GM23338 (cell line): ENCODE measurements around the gene UNC93A. TPM values are rescaled to one million over a fixed set of nuclear protein-coding genes. Genes with fewer than 3 reads are reported as not detected.

ENCODE experiments used
- ATAC-seq: fragments of 200-7000 bp; cut with Tn5 transposase; 3 replicates; pipeline ENCODE4 v1.9.1; 2020
- DNase-seq: peaks from one replicate; pipeline ENCODE4 v3.0.0-alpha.2; 2015; ENCODE audit warnings: low spot score
- H2AFZ ChIP-seq: fragments of 200-600 bp; sonication (generic); 2 replicates; pipeline ENCODE4 v1.8.0; 2016; ENCODE audit warnings: antibody characterized with exemption, mild to moderate bottlenecking, moderate library complexity
- H3F3A ChIP-seq: fragments of 200-600 bp; sonication (generic); replicated peaks from 2 replicates; pipeline ENCODE4 v1.8.0; 2017; ENCODE audit warnings: antibody characterized with exemption, mixed run types, low read depth
- H3K27ac ChIP-seq: fragments of 200-600 bp; sonication (generic); 2 replicates; pipeline ENCODE4 v1.6.1; 2016; ENCODE audit warnings: low read depth
- H3K27me3 ChIP-seq: fragments of 200-600 bp; sonication (generic); 2 replicates; pipeline ENCODE4 v1.8.0; 2016; ENCODE audit warnings: mild to moderate bottlenecking, mixed run types, moderate library complexity; ENCODE audit not compliant: insufficient read depth
- H3K36me3 ChIP-seq: fragments of 200-600 bp; sonication (generic); 2 replicates; pipeline ENCODE4 v1.8.0; 2016; ENCODE audit warnings: mild to moderate bottlenecking; ENCODE audit not compliant: insufficient read depth
- H3K4me1 ChIP-seq: fragments of 200-600 bp; sonication (generic); 2 replicates; pipeline ENCODE4 v1.8.0; 2016; ENCODE audit warnings: mild to moderate bottlenecking, moderate library complexity; ENCODE audit not compliant: insufficient read depth
- H3K4me2 ChIP-seq: fragments of 200-600 bp; sonication (generic); 2 replicates; pipeline ENCODE4 v1.7.1; 2017; ENCODE audit warnings: mixed run types
- H3K4me3 ChIP-seq: fragments of 200-600 bp; sonication (generic); 2 replicates; pipeline ENCODE4 v1.6.1; 2016; ENCODE audit warnings: mixed run types
- H3K79me2 ChIP-seq: fragments of 200-600 bp; sonication (generic); replicated peaks from 2 replicates; pipeline ENCODE4 v1.8.0; 2017; ENCODE audit warnings: mild to moderate bottlenecking; ENCODE audit not compliant: insufficient read depth
- H3K9me2 ChIP-seq: fragments of 200-600 bp; sonication (generic); 2 replicates; pipeline ENCODE4 v1.8.0; 2017; ENCODE audit not compliant: insufficient read depth
- H4K20me1 ChIP-seq: fragments of 200-600 bp; sonication (generic); replicated peaks from 2 replicates; pipeline ENCODE4 v1.8.0; 2017; ENCODE audit warnings: mild to moderate bottlenecking; ENCODE audit not compliant: insufficient read depth
- H3K27ac Mint-ChIP-seq: 2 replicates; pipeline ENCODE4 v1.8.0; 2020; ENCODE audit warnings: inconsistent platforms, mild to moderate bottlenecking, moderate library complexity, mixed read lengths
- H3K27me3 Mint-ChIP-seq: 3 replicates; pipeline ENCODE4 v1.8.0; 2022; ENCODE audit warnings: low read depth, mild to moderate bottlenecking, moderate library complexity, mixed read lengths, inconsistent platforms; ENCODE audit not compliant: insufficient read depth, poor library complexity
- H3K36me3 Mint-ChIP-seq: 3 replicates; pipeline ENCODE4 v1.8.0; 2021; ENCODE audit warnings: low read depth, mild to moderate bottlenecking, inconsistent platforms, moderate library complexity, mixed read lengths
- H3K4me1 Mint-ChIP-seq: 3 replicates; pipeline ENCODE4 v1.8.0; 2020; ENCODE audit warnings: mild to moderate bottlenecking, inconsistent platforms, mixed read lengths
- H3K4me3 Mint-ChIP-seq: 3 replicates; pipeline ENCODE4 v1.8.0; 2021; ENCODE audit warnings: moderate library complexity, mild to moderate bottlenecking, inconsistent platforms, mixed read lengths
- H3K9me3 Mint-ChIP-seq: 3 replicates; pipeline ENCODE4 v1.8.0; 2020; ENCODE audit warnings: moderate library complexity, mild to moderate bottlenecking, inconsistent platforms, mixed read lengths
- CREB1 ChIP-seq: fragments of 250-450 bp; sonication (Bioruptor Pico); IDR thresholded peaks from 2 replicates; pipeline ENCODE4 v1.5.0; 2020; ENCODE audit warnings: low read depth, mild to moderate bottlenecking, moderate library complexity
- CTCF ChIP-seq, 2 experiments: fragments of 200-600 bp in 1 of 2; sonication (generic) in 1 of 2; conservative IDR thresholded peaks; 2 replicates each; pipeline versions ENCODE4 v1.5.1 to v1.6.1; 2016 to 2017; ENCODE audit warnings: antibody characterized with exemption in 2 of 2, low read depth in 2 of 2, mild to moderate bottlenecking in 2 of 2, moderate library complexity in 1 of 2
- EZH2phosphoT487 ChIP-seq: fragments of 200-600 bp; sonication (generic); IDR thresholded peaks from one replicate; pipeline ENCODE4 v1.8.1; 2018; ENCODE audit warnings: antibody characterized with exemption; ENCODE audit not compliant: unreplicated experiment
- JUNB ChIP-seq: IDR thresholded peaks from one replicate; pipeline ENCODE4 v1.6.1; 2016; ENCODE audit warnings: antibody characterized with exemption; ENCODE audit not compliant: unreplicated experiment
- NANOG ChIP-seq: IDR thresholded peaks from 2 replicates; pipeline ENCODE4 v1.6.1; 2016; ENCODE audit warnings: antibody characterized with exemption, borderline replicate concordance
- STAT1 ChIP-seq: IDR thresholded peaks from one replicate; pipeline ENCODE4 v1.6.1; 2016; ENCODE audit warnings: antibody characterized with exemption; ENCODE audit not compliant: unreplicated experiment
- ZNF114 ChIP-seq: fragments of 250-450 bp; sonication (Bioruptor Pico); IDR thresholded peaks from 2 replicates; pipeline ENCODE4 v1.5.0; 2020; ENCODE audit warnings: mild to moderate bottlenecking, moderate library complexity
- ZNF331 ChIP-seq: fragments of 250-450 bp; sonication (Bioruptor Pico); IDR thresholded peaks from 2 replicates; pipeline ENCODE4 v1.5.0; 2020; ENCODE audit warnings: low read depth, mild to moderate bottlenecking, moderate library complexity
- ZNF462 ChIP-seq: fragments of 250-450 bp; sonication (Bioruptor Pico); IDR thresholded peaks from 2 replicates; pipeline ENCODE4 v1.5.0; 2020; ENCODE audit warnings: mild to moderate bottlenecking, moderate library complexity
- polyA plus RNA-seq: library from polyadenylated mRNA; unstranded; fragments of >200 nt; fragmentation: Nextera tagmentation; extraction: Ambion mirVana; gene quantifications from 2 replicates; pipeline ENCODE4 v1.2.1, GENCODE V29; 2016
- total RNA-seq: library from RNA; depleted of rRNA; stranded (reverse); fragments of >200 nt; shearing (Covaris generic); gene quantifications from 2 replicates; pipeline ENCODE4 v1.2.3, GENCODE V29; 2014
- TF ChIP-seq, protein P1 (sequence below): IDR thresholded peaks from 2 replicates; pipeline ENCODE4 v1.6.1; 2016; ENCODE audit warnings: antibody characterized with exemption

The UNC93A gene
- total and polyA plus RNA-seq, 2 experiments from 2014 or later = 0.18 to 0.28 TPM

DNA sequence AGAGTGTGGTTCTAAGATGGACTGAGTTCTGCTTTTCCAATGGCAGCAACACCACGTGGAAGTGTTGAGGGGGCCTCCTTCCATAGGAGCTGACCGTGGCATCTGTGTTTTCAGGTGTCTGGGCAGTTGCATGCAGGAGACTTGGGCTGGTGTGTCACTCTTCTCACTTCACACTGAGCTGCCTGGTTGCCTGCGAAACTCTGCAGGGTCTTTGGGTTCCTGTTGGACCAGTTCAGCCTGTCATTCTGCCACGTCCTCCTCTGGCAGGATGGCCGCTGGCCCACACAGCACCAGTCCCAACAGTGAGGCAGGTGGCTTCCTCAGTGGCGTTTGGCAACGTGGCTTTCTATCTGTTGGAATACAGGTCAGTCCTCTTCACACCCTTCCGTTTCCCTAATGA, 16.1 kb upstream of the UNC93A start:
- Mint-ChIP-seq H3K4me1 (peaks cover 37% of the 10 kb centered on the region), H3K9me3 (no peaks in the 10 kb centered on the region), H3K4me3 (no peak overlapping the region), H3K27me3 (peaks cover 10% of the 10 kb centered on the region), H3K27ac (no peak overlapping the region), H3K36me3 (no peaks in the 10 kb centered on the region; the same call in 2 of the 3 replicates)
- ATAC-seq (no peak), DNase-seq (no peak)
- Histone ChIP-seq H3K4me1 (peaks cover 24% of the 10 kb centered on the region), H3K4me2 (no peak overlapping the region), H3F3A (0 out of 2 replicates have a peak, but pooled peaks cover 3% of the 10 kb centered on the region), H3K27me3 (no peaks in the 10 kb centered on the region), H3K4me3 (no peak overlapping the region), H2AFZ (no peak overlapping the region), H4K20me1 (no peaks in the 10 kb centered on the region), H3K9me2 (peaks cover 14% of the 10 kb centered on the region; the same call in 1 of the 2 replicates), H3K27ac (no peak overlapping the region), H3K79me2 (no peaks in the 10 kb centered on the region), H3K36me3 (no peaks in the 10 kb centered on the region)
- TF ChIP-seq CREB1 (CRISPR knock-in tag) (no peak), ZNF114 (CRISPR knock-in tag) (no peak), NANOG (no peak)

DNA sequence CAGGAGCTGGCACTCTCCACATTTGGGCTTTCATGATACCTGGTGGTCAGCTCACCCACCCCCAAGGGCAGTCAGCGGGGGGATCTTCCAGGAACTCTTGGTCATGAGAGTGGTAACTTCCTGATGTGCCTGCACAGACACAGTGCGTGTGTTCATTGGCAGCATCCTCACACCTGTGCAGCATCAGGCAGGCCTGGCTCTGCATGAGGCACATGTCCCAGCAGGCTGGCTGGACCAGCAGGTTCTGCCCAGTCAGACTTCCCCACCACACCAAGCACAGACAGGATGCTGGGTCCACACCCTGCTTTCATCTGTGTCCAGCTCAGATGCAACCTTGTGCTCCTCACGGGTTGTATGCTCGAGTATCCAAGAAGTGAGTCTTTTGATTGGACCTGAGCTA, 15.7 kb upstream of the UNC93A start:
- H3K27me3 Mint-ChIP-seq = peaks cover 12% of the 10 kb centered on the region
- H3K9me3 Mint-ChIP-seq = no peaks in the 10 kb centered on the region
- Histone ChIP-seq H3K79me2 (no peaks in the 10 kb centered on the region), H3K36me3 (no peaks in the 10 kb centered on the region), H3K4me2 (no peak overlapping the region), H3K4me3 (no peak overlapping the region), H3K4me1 (peaks cover 27% of the 10 kb centered on the region), H3K9me2 (peaks cover 14% of the 10 kb centered on the region; the same call in 1 of the 2 replicates), H3K27me3 (no peaks in the 10 kb centered on the region), H3F3A (peaks cover 4% of the 10 kb centered on the region; the same call in 1 of the 2 replicates), H2AFZ (no peak overlapping the region), H4K20me1 (no peaks in the 10 kb centered on the region), H3K27ac (no peak overlapping the region)
- ATAC-seq = no peak
- H3K4me1 Mint-ChIP-seq = peaks cover 37% of the 10 kb centered on the region
- DNase-seq = no peak
- no peak overlapping the region for H3K27ac Mint-ChIP-seq
- no peak overlapping the region for H3K4me3 Mint-ChIP-seq
- H3K36me3 Mint-ChIP-seq = no peaks in the 10 kb centered on the region; the same call in 2 of the 3 replicates
- no peak for TF ChIP-seq EZH2phosphoT487
- TF ChIP-seq ZNF331 (CRISPR knock-in tag) = no peak
- no peak for TF ChIP-seq STAT1
- TF ChIP-seq JUNB = no peak
- no peak for TF ChIP-seq CTCF (conservative IDR thresholded peaks at IDR 0.05; ENCODE audit: low read depth in 2 of 2)
- TF ChIP-seq NANOG = no peak
- TF ChIP-seq ZNF462 (CRISPR knock-in tag) = no peak
- TF ChIP-seq, protein P1, sequence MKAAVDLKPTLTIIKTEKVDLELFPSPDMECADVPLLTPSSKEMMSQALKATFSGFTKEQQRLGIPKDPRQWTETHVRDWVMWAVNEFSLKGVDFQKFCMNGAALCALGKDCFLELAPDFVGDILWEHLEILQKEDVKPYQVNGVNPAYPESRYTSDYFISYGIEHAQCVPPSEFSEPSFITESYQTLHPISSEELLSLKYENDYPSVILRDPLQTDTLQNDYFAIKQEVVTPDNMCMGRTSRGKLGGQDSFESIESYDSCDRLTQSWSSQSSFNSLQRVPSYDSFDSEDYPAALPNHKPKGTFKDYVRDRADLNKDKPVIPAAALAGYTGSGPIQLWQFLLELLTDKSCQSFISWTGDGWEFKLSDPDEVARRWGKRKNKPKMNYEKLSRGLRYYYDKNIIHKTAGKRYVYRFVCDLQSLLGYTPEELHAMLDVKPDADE = no peak
